NCI-H2196 treated with DMSO at 0.1 percent for 48 hours (cell line): ENCODE data around the gene PLD2.
"Not testable (repeated sequence)": the region's sequence is repeated elsewhere in the genome, so short reads cannot be mapped to it uniquely, and the experiment has no call there.

ENCODE experiments used
- DNase-seq: peaks from one replicate; lab custom pipeline; 2025; ENCODE audit not compliant: unreplicated experiment; lab: John Stamatoyannopoulos, UW

The PLD2 gene

DNA sequence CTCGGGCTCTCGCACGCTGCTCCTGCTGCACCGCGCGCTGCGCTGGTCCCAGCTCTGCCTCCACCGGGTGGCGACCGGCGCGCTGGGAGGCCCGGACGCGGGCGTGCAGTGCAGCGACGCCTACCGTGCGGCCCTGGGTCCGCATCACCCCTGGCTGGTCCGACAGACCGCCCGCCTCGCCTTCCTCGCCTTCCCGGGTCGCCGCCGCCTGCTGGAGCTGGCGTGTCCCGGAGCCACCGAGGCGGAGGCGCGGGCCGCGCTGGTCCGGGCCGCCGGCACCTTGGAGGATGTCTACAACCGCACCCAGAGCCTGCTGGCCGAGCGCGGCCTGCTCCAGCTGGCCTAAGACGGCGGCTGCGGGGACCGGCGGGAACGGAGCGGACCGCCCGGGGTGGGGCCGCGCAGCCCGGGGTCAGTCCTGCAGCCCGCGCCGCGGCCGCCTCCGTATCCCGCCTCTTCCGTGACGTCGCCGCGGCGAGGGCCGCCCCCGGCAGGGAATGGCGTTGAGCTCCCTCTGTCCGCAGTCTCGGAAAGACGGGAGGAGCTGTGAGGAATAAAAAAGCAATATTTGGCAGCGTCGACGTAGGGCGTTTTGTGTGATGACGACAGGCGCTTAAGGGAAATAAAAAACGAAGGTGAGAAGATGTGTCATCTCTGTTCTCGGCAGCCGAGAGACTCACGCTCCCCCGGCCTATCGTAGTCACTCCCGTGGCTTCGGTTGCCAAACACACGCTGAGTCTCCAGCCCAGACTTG, 16.8 kb upstream of the PLD2 start:
- DNase-seq: peak; percentile 34

- no peak for DNase-seq
These were observed 16.3 kb upstream of the PLD2 start for GRCh38 chr17:4790705-4791088.

GRCh38 chr17:4795168-4795567, 11.8 kb upstream of the PLD2 start:
- no peak for DNase-seq

DNA sequence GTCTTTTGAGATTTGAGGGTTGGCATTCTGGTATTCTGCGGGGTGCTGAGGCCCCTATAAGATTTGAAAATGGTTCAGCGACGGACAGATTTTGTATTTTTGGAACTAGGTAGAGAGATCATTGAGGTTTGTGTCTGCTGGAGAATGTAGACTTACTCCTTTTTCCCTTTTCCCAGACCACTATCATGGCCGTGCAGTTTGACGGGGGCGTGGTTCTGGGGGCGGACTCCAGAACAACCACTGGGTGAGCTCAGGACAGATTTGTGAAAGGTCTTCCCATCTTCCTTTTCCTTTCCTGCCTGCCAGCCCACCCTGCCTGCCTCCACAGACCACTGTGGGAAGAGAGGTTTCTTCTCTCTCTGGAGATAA, 10.4 kb upstream of the PLD2 start:
- no peak for DNase-seq

DNA sequence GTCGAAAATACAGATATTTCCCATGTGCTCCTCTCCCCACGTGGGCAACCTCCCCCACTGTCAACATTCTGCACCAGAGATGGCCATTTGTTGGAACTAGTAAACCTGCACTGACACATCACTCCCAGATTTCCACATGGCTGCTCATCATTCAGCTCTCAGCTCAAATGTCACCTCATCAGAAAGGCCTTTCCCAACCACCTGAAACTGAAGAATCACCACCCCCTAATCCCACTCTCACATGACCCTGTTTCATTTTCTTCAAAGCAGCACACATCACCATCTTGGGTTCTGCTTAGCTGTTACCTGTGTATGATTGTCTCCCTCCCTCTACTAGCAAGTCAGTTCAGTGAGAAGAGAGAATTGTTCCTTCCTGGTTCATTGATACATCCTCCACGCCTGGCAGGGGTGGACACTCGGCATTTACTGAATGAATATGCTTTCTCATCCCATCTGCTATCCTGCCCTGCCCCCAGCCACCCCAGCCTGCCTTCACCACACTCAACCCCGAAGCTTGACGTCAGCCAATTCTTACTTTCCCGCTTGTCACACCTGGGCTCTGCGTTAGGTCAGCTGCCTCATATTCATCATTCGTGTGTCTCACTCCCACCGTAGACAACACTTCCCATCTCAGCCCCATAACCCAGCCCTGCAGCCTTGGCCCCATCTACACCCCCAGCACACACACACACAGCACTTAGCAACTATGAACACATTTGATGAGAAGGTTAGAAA, 6.3 kb upstream of the PLD2 start:
- DNase-seq: peak; percentile 45

- DNase-seq: no peak
These were observed 4.7 kb upstream of the PLD2 start, which contains the start of gene C17orf114 for GRCh38 chr17:4802228-4802627. Gene C17orf114, minus strand, starts transcription at chr17:4802328.

DNA sequence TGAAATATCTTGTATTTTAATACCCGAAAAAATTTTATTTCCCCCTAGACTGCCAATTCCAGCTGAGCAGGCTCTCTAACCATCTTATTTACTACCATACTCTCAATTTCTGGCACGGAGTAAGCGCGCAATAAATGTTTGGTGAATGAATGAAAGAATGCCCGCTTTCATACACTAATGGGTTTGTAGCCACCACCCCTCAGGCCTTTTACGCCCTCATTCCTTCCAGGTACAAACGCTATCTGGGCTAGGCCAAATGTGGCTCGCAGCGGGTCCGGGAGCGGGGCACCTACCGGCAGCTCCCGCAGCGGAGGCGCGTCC, 536 bp upstream of the PLD2 start:
- no peak for DNase-seq

GRCh38 chr17:4807605-4808377, 839 bp downstream of the PLD2 start:
- no peak for DNase-seq

- DNase-seq: peak; percentile 1
These were observed 1.4 kb downstream of the PLD2 start for GRCh38 chr17:4808378-4808767.

GRCh38 chr17:4810696-4811290, 3.8 kb downstream of the PLD2 start:
- no peak for DNase-seq

DNA sequence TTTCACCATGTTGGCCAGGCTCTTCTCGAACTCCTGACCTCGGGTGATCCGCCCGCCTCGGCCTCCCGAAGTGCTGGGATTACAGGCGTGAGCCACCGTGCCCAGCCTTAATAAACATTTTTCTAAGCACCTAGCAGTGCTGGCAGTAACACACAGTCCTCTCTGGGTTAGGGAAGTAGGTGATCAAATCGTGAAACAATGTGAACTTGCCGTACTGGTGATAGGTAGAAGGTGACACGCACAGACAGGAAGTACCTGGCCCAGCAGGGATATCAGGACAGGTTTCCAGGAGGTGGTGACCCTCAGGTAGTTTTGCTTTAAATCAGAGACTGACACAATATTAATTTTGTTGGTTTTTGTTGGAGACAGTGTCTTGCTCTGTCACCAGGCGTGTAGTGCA, 4.5 kb downstream of the PLD2 start:
- DNase-seq: no peak

DNA sequence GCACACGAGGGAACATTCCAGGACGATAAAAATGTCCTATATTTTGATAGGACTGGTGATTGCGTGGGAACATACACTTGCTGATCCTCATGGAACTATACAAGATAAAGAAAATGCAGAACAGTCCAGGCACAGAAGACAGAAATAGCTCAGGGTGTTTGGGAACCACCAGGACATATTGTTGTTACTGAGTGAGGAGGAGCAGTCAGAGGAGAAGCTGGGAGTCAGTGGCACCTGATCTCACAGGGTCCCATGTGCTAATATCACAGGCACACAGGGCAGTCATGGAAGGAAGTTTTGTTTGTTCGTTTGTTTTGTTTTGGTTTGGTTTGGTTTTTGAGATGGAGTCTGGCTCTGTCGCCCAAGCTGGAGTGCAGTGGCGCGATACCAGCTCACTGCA, 5.7 kb downstream of the PLD2 start:
- no peak for DNase-seq

DNA sequence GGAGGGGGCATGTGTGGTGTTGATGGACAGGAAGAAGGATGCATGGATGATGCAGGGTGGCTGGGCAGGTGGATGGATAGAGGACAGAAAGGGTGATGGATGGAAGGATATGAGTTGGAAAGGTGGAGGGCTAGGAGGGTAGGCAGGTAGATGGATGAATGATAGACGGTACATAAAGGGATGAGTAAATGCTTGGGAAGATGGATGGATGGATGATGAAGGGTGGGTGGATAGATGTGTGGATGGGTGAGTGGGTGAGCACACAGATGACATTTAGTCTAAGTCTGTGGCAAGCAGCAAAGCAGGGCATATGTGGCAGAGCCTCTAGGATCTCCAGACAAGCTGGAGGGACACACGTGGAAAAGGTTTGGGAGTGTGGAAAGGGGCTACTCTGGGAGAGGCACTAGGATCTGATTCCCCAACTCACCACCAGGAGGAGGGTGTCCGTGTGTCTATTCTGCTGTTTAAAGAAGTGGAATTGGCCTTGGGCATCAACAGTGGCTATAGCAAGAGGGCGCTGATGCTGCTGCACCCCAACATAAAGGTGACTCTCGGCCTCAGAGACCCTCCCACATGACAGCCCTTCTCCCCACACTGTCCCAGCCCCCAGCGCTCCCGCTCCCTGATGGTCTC, 8.2 kb downstream of the PLD2 start:
- no peak for DNase-seq

DNA sequence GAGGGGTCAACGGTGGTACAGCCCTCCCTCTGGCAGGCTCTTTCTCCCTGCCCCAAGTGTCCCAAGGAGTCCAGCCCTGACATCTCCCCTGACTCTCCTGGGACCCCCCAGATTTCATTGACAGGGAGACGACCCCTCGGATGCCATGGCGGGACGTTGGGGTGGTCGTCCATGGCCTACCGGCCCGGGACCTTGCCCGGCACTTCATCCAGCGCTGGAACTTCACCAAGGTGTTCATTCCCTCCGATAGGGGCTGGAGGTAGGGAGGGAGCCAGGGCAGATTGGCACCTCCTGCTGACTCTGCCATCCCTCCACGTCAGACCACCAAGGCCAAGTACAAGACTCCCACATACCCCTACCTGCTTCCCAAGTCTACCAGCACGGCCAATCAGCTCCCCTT, 9.9 kb downstream of the PLD2 start:
- no peak for DNase-seq

- DNase-seq: no peak
These were observed 11.3 kb downstream of the PLD2 start for GRCh38 chr17:4818276-4818675.

GRCh38 chr17:4822835-4823234, 15.9 kb downstream of the PLD2 start:
- DNase-seq: no peak

- DNase-seq: no peak
These were observed 16.6 kb downstream of the PLD2 start for GRCh38 chr17:4823373-4824089.

- DNase-seq: no peak
These were observed 20.4 kb downstream of the PLD2 start for GRCh38 chr17:4827399-4827798.

DNA sequence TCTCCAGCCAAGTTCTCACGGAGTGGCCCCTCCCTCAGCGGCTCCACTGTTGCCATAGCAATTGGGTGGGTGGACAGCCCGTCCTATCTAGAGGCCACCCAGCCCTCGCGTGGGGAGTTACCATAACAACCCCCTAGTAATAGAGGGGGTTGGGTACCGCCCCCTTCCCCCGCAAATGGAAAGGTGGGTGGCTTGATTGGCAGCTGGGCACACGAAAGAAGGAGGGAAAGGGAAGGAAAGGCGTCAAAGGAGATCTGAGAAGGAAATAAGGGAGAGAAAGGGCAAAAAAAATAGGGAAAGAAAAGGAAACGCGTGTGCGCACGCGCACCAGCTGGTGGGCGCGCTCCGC, 25.9 kb downstream of the PLD2 start:
- not testable (repeated sequence) for DNase-seq

GRCh38 chr17:4833178-4833940, 26.4 kb downstream of the PLD2 start, which contains the start of gene MINK1:
Gene MINK1, plus strand, starts transcription at chr17:4833340. Its CDS starts 244 bp downstream, at chr17:4833584.
- peak; percentile 53 for DNase-seq
